HEK293 (cell line): Measurements from ENCODE around the gene RALGAPA2.

Experiments
- CTCF ChIA-PET: fragments of 350-600 bp; formaldehyde crosslinking; extraction: SDS; loops from one replicate; lab custom pipeline; 2021; ENCODE audit warnings: antibody characterized with exemption; lab: Yijun Ruan, JAX
- POLR2A ChIA-PET: fragments of 300-600 bp; formaldehyde crosslinking; extraction: SDS; loops from one replicate; lab custom pipeline; 2020; ENCODE audit warnings: antibody characterized with exemption, inconsistent platforms; lab: Yijun Ruan, JAX
- H3K27ac ChIP-seq: fragments of 200-500 bp; sonication (Bioruptor generic); 2 replicates; pipeline ENCODE4 v1.5.1; 2014; ENCODE audit warnings: low read depth, low read length, control low read depth, inconsistent platforms; ENCODE audit errors: extremely low read depth
- H3K36me3 ChIP-seq, 2 experiments: fragments of 200-500 bp in 1 of 2; sonication (Bioruptor generic) in 1 of 2; 1 replicate in 1 of 2; 2 replicates in 1 of 2; pipeline ENCODE4 v1.5.1; 2014 to 2017; ENCODE audit warnings: inconsistent platforms in 2 of 2, low read length in 2 of 2; ENCODE audit not compliant: control insufficient read depth in 2 of 2, insufficient read depth in 1 of 2
- H3K4me1 ChIP-seq: fragments of 200-500 bp; sonication (Bioruptor generic); 2 replicates; pipeline ENCODE4 v1.5.1; 2014; ENCODE audit warnings: mild to moderate bottlenecking, low read length, inconsistent platforms; ENCODE audit not compliant: control insufficient read depth, insufficient read depth
- H3K4me3 ChIP-seq: 2 replicates; pipeline ENCODE4 v1.5.1; 2011; ENCODE audit warnings: low read depth, mild to moderate bottlenecking, control low read depth, low read length, moderate library complexity
- H3K9me3 ChIP-seq: fragments of 200-500 bp; sonication (Bioruptor generic); 2 replicates; pipeline ENCODE4 v1.5.1; 2014; ENCODE audit warnings: low read depth, low read length, inconsistent platforms; ENCODE audit not compliant: control insufficient read depth, insufficient read depth
- BCL11B ChIP-seq: fragments of 450-650 bp; formaldehyde crosslinking; IDR thresholded peaks from 2 replicates; pipeline ENCODE4 v1.5.1; 2016; ENCODE audit warnings: low read depth, missing biosample characterization, missing genetic modification characterization
- ELK4 ChIP-seq: IDR thresholded peaks from 2 replicates; pipeline ENCODE4 v1.6.1; 2011; ENCODE audit warnings: mild to moderate bottlenecking, low read depth, low read length, borderline replicate concordance
- GLI2 ChIP-seq: fragments of 450-650 bp; formaldehyde crosslinking; IDR thresholded peaks from 2 replicates; pipeline ENCODE4; 2017; ENCODE audit warnings: missing biosample characterization, missing genetic modification characterization, low read depth, borderline replicate concordance
- IKZF3 ChIP-seq: fragments of 450-650 bp; IDR thresholded peaks from 2 replicates; pipeline ENCODE4 v1.5.0; 2018; ENCODE audit warnings: missing biosample characterization, mild to moderate bottlenecking, missing genetic modification characterization, moderate library complexity
- KLF10 ChIP-seq: fragments of 450-650 bp; IDR thresholded peaks from 2 replicates; pipeline ENCODE4 v1.5.1; 2018; ENCODE audit warnings: missing biosample characterization, mild to moderate bottlenecking, missing genetic modification characterization
- OSR2 ChIP-seq: fragments of 450-650 bp; formaldehyde crosslinking; IDR thresholded peaks from 2 replicates; pipeline ENCODE4 v1.5.1; 2016; ENCODE audit warnings: missing biosample characterization, missing genetic modification characterization
- PRDM10 ChIP-seq: fragments of 450-650 bp; formaldehyde crosslinking; IDR thresholded peaks from 2 replicates; pipeline ENCODE4 v1.5.1; 2016; ENCODE audit warnings: missing biosample characterization, missing genetic modification characterization
- PRDM4 ChIP-seq: fragments of 450-650 bp; formaldehyde crosslinking; IDR thresholded peaks from 2 replicates; pipeline ENCODE4 v1.5.1; 2017; ENCODE audit warnings: missing biosample characterization, missing genetic modification characterization
- TCF7L2 ChIP-seq: IDR thresholded peaks from 2 replicates; pipeline ENCODE4 v1.6.1; 2011; ENCODE audit warnings: low read depth, mild to moderate bottlenecking, inconsistent platforms, low read length, moderate library complexity, borderline replicate concordance
- TRIM28 ChIP-seq: IDR thresholded peaks from 2 replicates; pipeline ENCODE4 v1.6.1; 2011; ENCODE audit warnings: low read length, control low read depth, borderline replicate concordance
- YY2 ChIP-seq: fragments of 450-650 bp; formaldehyde crosslinking; IDR thresholded peaks from 2 replicates; pipeline ENCODE4 v1.5.1; 2016; ENCODE audit warnings: missing biosample characterization, missing genetic modification characterization
- ZBTB1 ChIP-seq: fragments of 450-650 bp; formaldehyde crosslinking; IDR thresholded peaks from 2 replicates; pipeline ENCODE4 v1.5.1; 2016; ENCODE audit warnings: missing biosample characterization, missing genetic modification characterization
- ZBTB17 ChIP-seq: fragments of 450-650 bp; formaldehyde crosslinking; IDR thresholded peaks from 2 replicates; pipeline ENCODE4 v1.5.1; 2016; ENCODE audit warnings: missing biosample characterization, missing genetic modification characterization
- ZBTB44 ChIP-seq: fragments of 450-650 bp; IDR thresholded peaks from 2 replicates; pipeline ENCODE4 v1.5.1; 2018; ENCODE audit warnings: missing biosample characterization, mild to moderate bottlenecking, missing genetic modification characterization
- ZBTB48 ChIP-seq: fragments of 450-650 bp; formaldehyde crosslinking; IDR thresholded peaks from 2 replicates; pipeline ENCODE4 v1.5.1; 2016; ENCODE audit warnings: missing biosample characterization, missing genetic modification characterization
- ZIC2 ChIP-seq: fragments of 450-650 bp; formaldehyde crosslinking; IDR thresholded peaks from 2 replicates; pipeline ENCODE4 v1.5.1; 2016; ENCODE audit warnings: missing biosample characterization, missing genetic modification characterization
- ZNF10 ChIP-seq: fragments of 450-650 bp; formaldehyde crosslinking; IDR thresholded peaks from 2 replicates; pipeline ENCODE4 v1.5.1; 2017; ENCODE audit warnings: missing biosample characterization, missing genetic modification characterization
- ZNF121 ChIP-seq: fragments of 450-650 bp; formaldehyde crosslinking; IDR thresholded peaks from 2 replicates; pipeline ENCODE4 v1.5.1; 2016; ENCODE audit warnings: missing biosample characterization, missing genetic modification characterization
- ZNF146 ChIP-seq: fragments of 450-650 bp; formaldehyde crosslinking; IDR thresholded peaks from 2 replicates; pipeline ENCODE4 v1.5.1; 2016; ENCODE audit warnings: missing biosample characterization, missing genetic modification characterization
- ZNF274 ChIP-seq, 2 experiments: fragments of 200-500 bp in 1 of 2; fragments of 450-650 bp in 1 of 2; sonication (Bioruptor generic) in 1 of 2; formaldehyde crosslinking in 1 of 2; IDR thresholded peaks; 2 replicates each; pipeline versions ENCODE4 v1.5.1 to v1.6.1; 2014 to 2016; ENCODE audit warnings: borderline replicate concordance in 1 of 2, inconsistent platforms in 1 of 2, low read length in 1 of 2, missing biosample characterization in 1 of 2, missing genetic modification characterization in 1 of 2
- ZNF394 ChIP-seq: fragments of 450-650 bp; formaldehyde crosslinking; IDR thresholded peaks from 2 replicates; pipeline ENCODE4 v1.5.1; 2016; ENCODE audit warnings: missing biosample characterization, missing genetic modification characterization, mild to moderate bottlenecking, moderate library complexity, borderline replicate concordance
- ZNF513 ChIP-seq: fragments of 450-650 bp; IDR thresholded peaks from 2 replicates; pipeline ENCODE4 v1.5.1; 2018; ENCODE audit warnings: missing biosample characterization, missing genetic modification characterization
- ZNF561 ChIP-seq: fragments of 450-650 bp; IDR thresholded peaks from 2 replicates; pipeline ENCODE4 v1.5.1; 2018; ENCODE audit warnings: missing biosample characterization, missing genetic modification characterization, borderline replicate concordance
- ZNF747 ChIP-seq: fragments of 450-650 bp; formaldehyde crosslinking; IDR thresholded peaks from 2 replicates; pipeline ENCODE4 v1.5.1; 2016; ENCODE audit warnings: missing biosample characterization, missing genetic modification characterization
- ZNF76 ChIP-seq: fragments of 450-650 bp; formaldehyde crosslinking; IDR thresholded peaks from 2 replicates; pipeline ENCODE4; 2016; ENCODE audit warnings: low read depth, missing biosample characterization, missing genetic modification characterization, borderline replicate concordance

RALGAPA2 gene

GRCh38 chr20:20411402-20411801 is 301.0 kb downstream of the RALGAPA2 start (continued):
- TF ChIP-seq ZNF513 (tag by site-specific recombination) (no peak), ZBTB1 (tag by site-specific recombination) (no peak), ZNF10 (no peak), PRDM4 (tag by site-specific recombination) (no peak), KLF10 (tag by site-specific recombination) (no peak), BCL11B (no peak), TCF7L2 (no peak), GLI2 (tag by site-specific recombination) (no peak), ZNF121 (tag by site-specific recombination) (no peak), ZNF274 (IDR thresholded peaks at IDR 0.05; ENCODE audit: low read length) (no peak), ZNF274 (tag by site-specific recombination; IDR thresholded peaks at IDR 0.05; ENCODE audit: borderline replicate concordance) (no peak), ZBTB48 (tag by site-specific recombination) (no peak), ZNF747 (no peak)

GRCh38 chr20:20410678-20411077 is 301.8 kb downstream of the RALGAPA2 start:
- POLR2A ChIA-PET, result no interaction called here
- Histone ChIP-seq H3K9me3 (no peaks in the 10 kb centered on the region), H3K4me1 (peaks cover 7% of the 10 kb centered on the region), H3K4me3 (no peak overlapping the region), H3K36me3 (no peaks in the 10 kb centered on the region), H3K27ac (no peak overlapping the region)
- CTCF ChIA-PET, result interaction anchor here (0.6 to 1.5 kb wide), 3 partner anchors 9 to 130 kb away, joined by 3 to 5 read pairs (median 5); no protein-coding TSS in a partner anchor
- TF ChIP-seq PRDM10 (tag by site-specific recombination), result no peak
- peak; percentile 94 for TF ChIP-seq OSR2 (tag by site-specific recombination)
- TF ChIP-seq TRIM28, result 0 out of 2 replicates have a peak, but pooled peaks have one; percentile 11
- peak; percentile 47 for TF ChIP-seq ZIC2 (tag by site-specific recombination)
- no peak for TF ChIP-seq YY2 (tag by site-specific recombination)
- no peak for TF ChIP-seq ZNF146 (tag by site-specific recombination)
- no peak for TF ChIP-seq ZNF76 (tag by site-specific recombination)
- TF ChIP-seq ZBTB44, result peak; percentile 82
- TF ChIP-seq IKZF3, result peak; percentile 95
- TF ChIP-seq ZNF561, result 0 out of 2 replicates have a peak, but pooled peaks have one; percentile 27
- peak; percentile 72; the same call in 1 of the 2 replicates for TF ChIP-seq ZNF394 (tag by site-specific recombination)
- TF ChIP-seq ELK4, result no peak
- TF ChIP-seq ZBTB17 (tag by site-specific recombination), result peak; percentile 82
